SU-DHL-6 (cell line): Measurements from ENCODE around the gene RALGAPA1.

ENCODE experiments used
- CTCF ChIP-seq: fragments of 200-600 bp; sonication (generic); IDR thresholded peaks from one replicate; pipeline ENCODE4 v1.5.1; 2017; ENCODE audit warnings: antibody characterized with exemption, mild to moderate bottlenecking, low read length, moderate library complexity; ENCODE audit not compliant: insufficient read depth, poor library complexity, severe bottlenecking
- EZH2phosphoT487 ChIP-seq: fragments of 200-600 bp; sonication (generic), shearing (Covaris generic); conservative IDR thresholded peaks from 2 replicates; pipeline ENCODE4 v1.6.1; 2018; ENCODE audit warnings: mild to moderate bottlenecking, antibody characterized with exemption, low read length, moderate library complexity, mixed read lengths

DNA sequence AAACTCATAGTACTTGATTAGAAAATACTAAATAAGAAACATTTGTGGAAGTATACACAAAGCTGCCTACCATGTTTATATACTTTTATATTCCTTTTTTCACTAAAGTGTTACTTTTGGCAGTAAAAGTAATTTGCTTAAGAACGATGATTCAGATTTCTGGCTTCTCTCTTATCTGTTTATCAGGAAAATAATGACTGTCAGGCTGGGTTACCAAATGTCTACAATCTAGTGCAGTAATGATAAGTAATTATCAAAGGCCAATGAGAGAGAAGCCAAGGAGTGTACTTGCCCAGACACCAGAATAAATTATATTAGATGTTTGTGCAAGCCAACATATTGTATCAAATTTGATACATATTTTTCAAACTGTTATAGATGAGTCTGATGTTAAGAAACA is 113.4 kb downstream of the RALGAPA1 start:
- TF ChIP-seq CTCF (no peak), EZH2phosphoT487 (no peak)
